Measurements from ENCODE around the gene OR52B6. TPM values are rescaled to one million over a fixed set of nuclear protein-coding genes. Genes with fewer than 3 reads are reported as not detected.

OR52B6 gene
- total RNA-seq, 1 experiment from 2014 or later = not detected

- Histone ChIP-seq H3K27ac (0 out of 2 replicates have a peak overlapping the region, but pooled peaks have one; percentile 9), H3K9me3 (replicated peaks) (no peaks in the 10 kb centered on the region), H3K4me3 (no peak overlapping the region), H3K36me3 (peaks cover 32% of the 10 kb centered on the region), H3K4me1 (replicated peaks) (peaks cover 21% of the 10 kb centered on the region), H3K27me3 (replicated peaks) (no peaks in the 10 kb centered on the region)
- DNase-seq (ENCODE audit: low read depth in 1 of 2, low spot score in 2 of 2) = peak; percentile 54 to 64
These were observed 25.2 kb downstream of the OR52B6 start for GRCh38 chr11:5605849-5606248.

DNA sequence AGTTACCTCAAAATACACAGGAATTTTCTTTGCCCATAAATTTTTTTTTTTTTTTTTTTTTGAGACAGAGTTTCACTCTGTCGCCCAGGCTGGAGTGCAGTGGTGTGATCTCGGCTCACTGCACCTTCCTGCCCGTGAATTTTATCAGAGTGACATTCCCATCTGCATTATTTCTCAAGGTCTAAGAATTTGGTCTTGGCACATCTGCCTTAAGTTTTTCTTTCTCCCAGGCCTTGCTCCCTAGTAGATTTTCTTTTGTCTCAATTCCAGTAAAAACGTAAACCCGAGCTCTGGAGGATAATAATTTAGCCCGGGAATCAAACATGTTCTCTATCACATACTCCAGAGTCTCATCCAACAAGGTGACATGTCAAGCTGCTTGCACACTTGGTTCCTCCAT, 28.1 kb downstream of the OR52B6 start:
- DNase-seq (ENCODE audit: low read depth in 1 of 2, low spot score in 2 of 2) = no peak
- no peak overlapping the region for H3K4me3 ChIP-seq
- H3K36me3 ChIP-seq = peaks cover 32% of the 10 kb centered on the region
- no peaks in the 10 kb centered on the region for H3K9me3 ChIP-seq (replicated peaks)
- H3K27ac ChIP-seq = no peak overlapping the region
- peaks cover 11% of the 10 kb centered on the region for H3K4me1 ChIP-seq (replicated peaks)
- H3K27me3 ChIP-seq (replicated peaks) = no peaks in the 10 kb centered on the region

- H3K4me1 ChIP-seq (replicated peaks) = peaks cover 11% of the 10 kb centered on the region
- H3K4me3 ChIP-seq = no peak overlapping the region
- peaks cover 29% of the 10 kb centered on the region for H3K36me3 ChIP-seq
- no peaks in the 10 kb centered on the region for H3K27me3 ChIP-seq (replicated peaks)
- H3K27ac ChIP-seq = no peak overlapping the region
- no peak for DNase-seq (ENCODE audit: low read depth in 1 of 2, low spot score in 2 of 2)
- H3K9me3 ChIP-seq (replicated peaks) = no peaks in the 10 kb centered on the region
These were observed 29.8 kb downstream of the OR52B6 start for GRCh38 chr11:5610446-5610845.

DNA sequence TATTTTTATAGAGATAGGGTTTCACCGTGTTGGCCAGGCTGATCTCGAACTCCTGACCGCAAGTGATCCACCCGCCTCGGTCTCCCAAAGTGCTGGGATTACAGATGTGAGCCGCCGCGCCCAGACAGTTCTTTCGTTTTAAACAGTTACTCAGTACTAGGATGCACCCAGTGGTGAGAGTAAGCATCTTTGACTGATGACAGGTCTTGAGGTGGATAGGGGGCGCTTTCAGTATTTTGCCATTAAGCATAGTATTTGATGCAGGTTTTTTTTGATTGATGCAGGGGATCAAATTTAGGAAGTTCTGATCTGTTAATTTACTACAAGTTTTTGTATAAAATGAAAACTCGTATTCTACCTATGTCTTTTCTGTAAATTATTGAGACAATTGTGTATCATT, 30.9 kb downstream of the OR52B6 start:
- no peaks in the 10 kb centered on the region for H3K4me1 ChIP-seq (replicated peaks)
- H3K27me3 ChIP-seq (replicated peaks) = no peaks in the 10 kb centered on the region
- peaks cover 20% of the 10 kb centered on the region for H3K36me3 ChIP-seq
- H3K9me3 ChIP-seq (replicated peaks) = no peaks in the 10 kb centered on the region
- H3K27ac ChIP-seq = no peak overlapping the region
- DNase-seq (ENCODE audit: low read depth in 1 of 2, low spot score in 2 of 2) = no peak
- no peak overlapping the region for H3K4me3 ChIP-seq

DNA sequence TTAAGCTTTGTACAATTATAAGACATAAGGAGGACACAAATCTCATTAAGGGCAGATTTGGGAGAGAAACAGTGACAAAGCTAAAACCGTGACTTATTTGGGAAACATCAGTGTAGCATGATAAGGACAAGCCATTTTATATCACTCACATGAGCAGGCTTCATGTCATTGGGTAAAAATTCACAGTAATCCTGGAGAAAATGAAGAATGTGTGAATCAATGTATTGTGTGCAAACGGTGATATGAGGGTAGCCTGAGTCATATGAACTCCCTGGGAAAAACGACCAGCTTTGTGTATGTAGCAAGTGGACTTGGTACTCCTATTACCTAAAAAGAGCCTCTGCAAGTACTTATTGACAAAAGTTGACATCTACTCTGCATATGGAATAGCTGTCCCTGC, 38.1 kb downstream of the OR52B6 start:
- H3K27ac ChIP-seq = peak overlapping the region; percentile 51
- H3K4me1 ChIP-seq (replicated peaks) = peaks cover 31% of the 10 kb centered on the region
- DNase-seq (ENCODE audit: low read depth in 1 of 2, low spot score in 2 of 2) = peak in 1 of 2 experiments; percentile 42
- no peaks in the 10 kb centered on the region for H3K36me3 ChIP-seq
- no peaks in the 10 kb centered on the region for H3K9me3 ChIP-seq (replicated peaks)
- no peak overlapping the region for H3K4me3 ChIP-seq
- H3K27me3 ChIP-seq (replicated peaks) = no peaks in the 10 kb centered on the region

- Histone ChIP-seq H3K4me1 (replicated peaks) (peaks cover 43% of the 10 kb centered on the region), H3K27me3 (replicated peaks) (no peaks in the 10 kb centered on the region), H3K36me3 (no peaks in the 10 kb centered on the region), H3K4me3 (no peak overlapping the region), H3K27ac (peak overlapping the region; percentile 48), H3K9me3 (replicated peaks) (no peaks in the 10 kb centered on the region)
- DNase-seq (ENCODE audit: low read depth in 1 of 2, low spot score in 2 of 2) = peak in 1 of 2 experiments; percentile 62
These were observed 40.2 kb downstream of the OR52B6 start for GRCh38 chr11:5620651-5621521.

DNA sequence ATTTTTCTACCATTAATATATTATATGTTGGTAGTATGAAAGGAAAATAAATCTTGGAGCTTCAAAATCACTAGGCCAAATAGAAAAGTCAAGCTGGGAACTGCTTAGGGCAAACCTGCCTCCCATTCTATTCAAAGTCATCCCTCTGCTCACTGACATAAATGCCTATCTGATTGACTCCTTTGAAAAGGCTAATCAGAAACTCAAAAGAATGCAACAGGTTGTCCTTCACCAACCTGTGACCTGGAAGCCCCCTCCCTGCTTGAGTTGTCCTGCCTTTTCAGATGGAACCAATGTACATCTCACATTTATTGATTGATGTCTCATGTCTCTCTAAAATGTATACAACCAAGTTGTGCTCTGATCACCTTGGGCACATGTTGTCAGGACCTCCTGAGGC, 40.9 kb downstream of the OR52B6 start:
- no peak for DNase-seq (ENCODE audit: low read depth in 1 of 2, low spot score in 2 of 2)
- Histone ChIP-seq H3K27me3 (replicated peaks) (no peaks in the 10 kb centered on the region), H3K27ac (peak overlapping the region; percentile 48; the same call in 1 of the 2 replicates), H3K36me3 (no peaks in the 10 kb centered on the region), H3K4me1 (replicated peaks) (peaks cover 46% of the 10 kb centered on the region), H3K4me3 (no peak overlapping the region), H3K9me3 (replicated peaks) (no peaks in the 10 kb centered on the region)

DNA sequence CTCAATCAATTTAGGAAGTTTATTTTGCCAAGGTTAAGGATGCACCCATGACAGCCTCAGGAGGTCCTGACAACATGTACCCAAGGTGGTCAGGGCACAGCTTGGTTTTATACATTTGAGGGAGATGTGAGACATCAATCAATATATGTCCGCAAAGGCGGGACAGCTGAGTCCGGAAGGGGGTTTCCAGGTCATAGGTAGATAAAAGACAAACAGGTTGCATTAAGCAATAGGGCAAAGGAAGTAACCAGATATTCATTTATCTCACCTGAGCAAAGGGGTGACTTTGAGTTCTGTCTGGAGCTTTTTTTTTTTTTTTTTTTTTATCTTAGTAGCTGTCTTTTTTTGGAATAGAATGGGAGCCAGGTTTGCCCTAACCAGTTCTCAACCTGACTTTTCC, 42.1 kb downstream of the OR52B6 start:
- Histone ChIP-seq H3K27me3 (replicated peaks) (no peaks in the 10 kb centered on the region), H3K4me3 (no peak overlapping the region), H3K9me3 (replicated peaks) (no peaks in the 10 kb centered on the region), H3K4me1 (replicated peaks) (peaks cover 46% of the 10 kb centered on the region), H3K36me3 (no peaks in the 10 kb centered on the region), H3K27ac (no peak overlapping the region)
- DNase-seq (ENCODE audit: low read depth in 1 of 2, low spot score in 2 of 2) = no peak

DNA sequence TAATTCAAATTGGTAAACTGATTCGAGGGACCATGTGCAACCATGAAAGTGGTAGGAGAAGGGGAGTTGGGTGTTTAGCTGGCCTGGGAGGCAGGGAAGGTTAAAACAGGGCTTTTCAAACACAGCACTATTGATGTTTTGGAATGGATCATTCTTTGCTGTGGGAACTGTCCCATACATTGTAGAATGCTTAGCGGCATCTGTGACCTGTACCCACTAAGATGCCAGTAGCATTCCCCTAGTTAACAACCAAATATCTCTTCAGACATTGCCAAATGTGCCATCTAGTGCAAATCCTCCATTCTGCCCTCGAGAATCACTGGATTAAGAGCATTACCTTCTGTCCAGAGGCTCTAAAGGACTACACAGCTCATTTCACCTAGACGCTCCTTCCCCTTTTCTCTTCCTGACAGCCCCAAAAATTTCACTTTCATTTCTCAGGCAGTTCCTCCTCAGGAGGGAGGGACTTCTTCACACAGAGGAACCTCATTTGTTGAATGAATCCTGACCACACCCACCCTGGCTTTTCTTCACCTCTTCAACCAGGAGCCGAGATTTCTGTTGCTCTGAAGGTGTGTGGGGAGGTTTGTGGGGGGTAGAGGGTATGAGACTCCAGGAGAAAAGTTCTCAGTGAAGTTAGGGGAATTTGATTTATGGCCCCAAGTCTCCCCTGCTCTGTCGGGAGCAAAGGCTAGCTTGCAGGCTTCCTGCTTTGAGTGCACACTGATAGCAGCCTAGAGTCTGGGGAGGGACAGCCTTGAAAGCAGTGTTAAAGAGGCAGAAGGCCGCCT, 44.0 kb downstream of the OR52B6 start, which contains the start of gene TRIM34:
TSS of gene TRIM34 (plus strand) at position 513 of the 791 bp plus-strand sequence. CDS start 7,331 bp downstream, outside the sequence.
- peak within 1 kb of the TSS; percentile 49 for H3K4me3 ChIP-seq
- H3K4me1 ChIP-seq (replicated peaks) = peaks cover 33% of the 10 kb centered on the region
- no peaks in the 10 kb centered on the region for H3K9me3 ChIP-seq (replicated peaks)
- no peaks in the 10 kb centered on the region for H3K27me3 ChIP-seq (replicated peaks)
- peak; percentile 63 to 84 for DNase-seq (ENCODE audit: low read depth in 1 of 2, low spot score in 2 of 2)
- no peaks in the 10 kb centered on the region for H3K36me3 ChIP-seq
- peak within 1 kb of the TSS; percentile 25 for H3K27ac ChIP-seq

DNA sequence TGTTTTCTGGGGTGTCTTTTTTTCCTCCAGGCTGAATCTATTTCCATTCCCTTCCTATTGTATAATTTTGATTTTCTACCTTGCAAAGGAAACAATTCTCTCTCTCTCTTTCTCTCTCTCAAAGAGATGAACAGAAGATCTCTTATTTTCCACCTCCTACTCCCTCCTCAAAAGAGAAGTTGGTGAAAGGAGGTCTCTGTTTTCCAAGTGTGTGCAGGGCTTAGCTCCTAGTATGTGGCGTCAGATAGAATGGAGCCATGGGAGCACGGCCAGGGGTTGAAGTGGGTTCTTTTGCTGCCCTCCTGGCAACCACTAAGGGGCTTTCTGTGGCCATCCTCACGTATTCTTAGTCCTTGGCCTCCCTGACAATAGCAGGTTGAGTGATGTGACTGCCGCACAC, 44.6 kb downstream of the OR52B6 start:
- no peaks in the 10 kb centered on the region for H3K36me3 ChIP-seq
- peaks cover 31% of the 10 kb centered on the region for H3K4me1 ChIP-seq (replicated peaks)
- H3K4me3 ChIP-seq = peak overlapping the region; percentile 49
- H3K9me3 ChIP-seq (replicated peaks) = no peaks in the 10 kb centered on the region
- H3K27ac ChIP-seq = no peak overlapping the region; the same call in 1 of the 2 replicates
- DNase-seq (ENCODE audit: low read depth in 1 of 2, low spot score in 2 of 2) = no peak
- no peaks in the 10 kb centered on the region for H3K27me3 ChIP-seq (replicated peaks)

GRCh38 chr11:5626196-5626595, 45.5 kb downstream of the OR52B6 start:
- no peak for DNase-seq (ENCODE audit: low read depth in 1 of 2, low spot score in 2 of 2)
- Histone ChIP-seq H3K4me1 (replicated peaks) (peaks cover 22% of the 10 kb centered on the region), H3K9me3 (replicated peaks) (no peaks in the 10 kb centered on the region), H3K36me3 (no peaks in the 10 kb centered on the region), H3K27ac (no peak overlapping the region), H3K27me3 (replicated peaks) (no peaks in the 10 kb centered on the region), H3K4me3 (no peak overlapping the region)

DNA sequence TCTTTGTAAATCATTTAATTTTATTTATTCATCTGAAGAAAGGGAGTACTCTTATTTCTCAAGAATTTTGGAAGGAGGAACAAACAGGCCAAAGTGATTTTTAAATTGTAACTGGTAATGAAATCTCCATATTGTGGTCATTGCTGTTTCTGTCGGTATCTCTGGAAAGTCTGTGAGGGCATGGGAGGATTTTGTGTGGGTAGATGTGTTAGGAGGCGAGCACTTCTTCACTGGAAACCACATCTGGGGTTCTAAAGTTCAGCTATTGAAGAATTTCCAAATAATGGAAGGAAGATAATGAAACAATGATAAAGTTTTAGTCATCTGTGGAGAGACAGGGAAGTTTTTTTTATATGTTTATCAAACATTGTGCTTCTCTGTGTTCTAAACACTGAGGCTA, 50.7 kb downstream of the OR52B6 start:
- Histone ChIP-seq H3K36me3 (no peaks in the 10 kb centered on the region), H3K27ac (no peak overlapping the region), H3K4me3 (no peak overlapping the region), H3K9me3 (replicated peaks) (no peaks in the 10 kb centered on the region), H3K27me3 (replicated peaks) (no peaks in the 10 kb centered on the region), H3K4me1 (replicated peaks) (no peaks in the 10 kb centered on the region)
- no peak for DNase-seq (ENCODE audit: low read depth in 1 of 2, low spot score in 2 of 2)
